Subcutaneous adipose tissue (tissue), 4 donors: ENCODE data around the gene VGF. TPM values are rescaled to one million over a fixed set of nuclear protein-coding genes. Genes with fewer than 3 reads are reported as not detected.

Source experiments
- total RNA-seq, 4 donors: library from RNA; depleted of rRNA; stranded (reverse); fragments of >200 nt; gene quantifications; one replicate each; pipeline ENCODE4 v1.1.0, GENCODE V29; 2016
- TF ChIP-seq, protein P1 (sequence below): fragments of 450-650 bp; IDR thresholded peaks from one replicate; pipeline ENCODE4 v1.5.1; 2016; ENCODE audit warnings: low read depth, mild to moderate bottlenecking, control low read depth, antibody characterized with exemption, moderate library complexity

VGF gene
- total RNA-seq, 4 donors from 2014 or later: not detected

DNA sequence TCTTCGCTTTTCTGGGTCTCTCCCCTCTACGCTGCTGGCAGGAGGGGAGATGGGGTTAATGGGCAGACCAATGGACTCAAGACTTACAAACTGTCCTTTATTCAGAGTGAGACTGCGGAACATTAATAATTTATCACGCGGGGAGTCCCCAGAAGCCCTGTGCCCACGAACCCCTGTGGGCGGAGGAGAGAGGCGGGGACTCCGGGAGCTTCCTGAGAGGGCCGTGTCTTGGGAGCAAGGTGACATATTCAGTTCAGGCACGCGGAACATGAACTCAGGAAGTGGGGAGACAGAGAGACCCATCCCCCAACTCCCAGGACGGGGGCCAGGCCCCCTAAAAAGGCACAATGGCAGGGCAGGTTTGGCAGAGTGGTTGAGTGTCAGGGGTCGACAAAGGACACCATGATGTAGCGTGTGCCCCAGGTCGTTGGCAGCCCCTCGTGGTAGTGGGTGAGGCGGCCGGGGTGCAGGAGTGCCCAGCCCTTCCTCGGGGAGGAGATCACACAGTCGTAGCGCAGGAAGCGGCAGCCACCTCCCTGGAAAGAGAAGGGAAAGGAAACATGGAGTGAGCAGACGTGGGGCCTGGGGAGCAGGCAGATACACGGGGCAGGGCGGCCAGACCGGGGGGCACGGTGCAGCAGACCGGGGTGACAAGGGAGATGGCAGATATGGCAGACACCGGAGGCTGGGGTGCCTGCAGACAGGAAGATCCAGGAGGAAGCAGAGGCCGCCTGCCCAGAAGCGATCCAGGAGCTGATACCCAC lies 40.7 kb upstream of the VGF start:
- TF ChIP-seq, protein P1, sequence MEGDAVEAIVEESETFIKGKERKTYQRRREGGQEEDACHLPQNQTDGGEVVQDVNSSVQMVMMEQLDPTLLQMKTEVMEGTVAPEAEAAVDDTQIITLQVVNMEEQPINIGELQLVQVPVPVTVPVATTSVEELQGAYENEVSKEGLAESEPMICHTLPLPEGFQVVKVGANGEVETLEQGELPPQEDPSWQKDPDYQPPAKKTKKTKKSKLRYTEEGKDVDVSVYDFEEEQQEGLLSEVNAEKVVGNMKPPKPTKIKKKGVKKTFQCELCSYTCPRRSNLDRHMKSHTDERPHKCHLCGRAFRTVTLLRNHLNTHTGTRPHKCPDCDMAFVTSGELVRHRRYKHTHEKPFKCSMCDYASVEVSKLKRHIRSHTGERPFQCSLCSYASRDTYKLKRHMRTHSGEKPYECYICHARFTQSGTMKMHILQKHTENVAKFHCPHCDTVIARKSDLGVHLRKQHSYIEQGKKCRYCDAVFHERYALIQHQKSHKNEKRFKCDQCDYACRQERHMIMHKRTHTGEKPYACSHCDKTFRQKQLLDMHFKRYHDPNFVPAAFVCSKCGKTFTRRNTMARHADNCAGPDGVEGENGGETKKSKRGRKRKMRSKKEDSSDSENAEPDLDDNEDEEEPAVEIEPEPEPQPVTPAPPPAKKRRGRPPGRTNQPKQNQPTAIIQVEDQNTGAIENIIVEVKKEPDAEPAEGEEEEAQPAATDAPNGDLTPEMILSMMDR: no peak

DNA sequence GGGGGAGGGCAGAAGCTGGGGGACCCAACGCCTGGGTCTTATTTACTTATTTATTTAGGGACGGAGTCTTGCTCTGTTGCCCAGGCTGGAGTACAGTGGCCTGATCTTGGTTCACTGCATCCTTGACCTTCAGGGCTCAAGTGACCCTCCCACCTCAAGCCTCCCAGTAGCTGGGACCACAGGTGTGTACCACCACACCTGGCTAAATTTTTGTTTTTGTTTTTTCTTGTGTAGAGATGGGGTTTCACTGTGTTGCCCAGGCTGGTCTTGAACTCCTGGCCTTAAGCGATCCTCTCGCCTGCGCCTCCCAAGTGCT lies 37.2 kb upstream of the VGF start:
- TF ChIP-seq, protein P1: no peak

DNA sequence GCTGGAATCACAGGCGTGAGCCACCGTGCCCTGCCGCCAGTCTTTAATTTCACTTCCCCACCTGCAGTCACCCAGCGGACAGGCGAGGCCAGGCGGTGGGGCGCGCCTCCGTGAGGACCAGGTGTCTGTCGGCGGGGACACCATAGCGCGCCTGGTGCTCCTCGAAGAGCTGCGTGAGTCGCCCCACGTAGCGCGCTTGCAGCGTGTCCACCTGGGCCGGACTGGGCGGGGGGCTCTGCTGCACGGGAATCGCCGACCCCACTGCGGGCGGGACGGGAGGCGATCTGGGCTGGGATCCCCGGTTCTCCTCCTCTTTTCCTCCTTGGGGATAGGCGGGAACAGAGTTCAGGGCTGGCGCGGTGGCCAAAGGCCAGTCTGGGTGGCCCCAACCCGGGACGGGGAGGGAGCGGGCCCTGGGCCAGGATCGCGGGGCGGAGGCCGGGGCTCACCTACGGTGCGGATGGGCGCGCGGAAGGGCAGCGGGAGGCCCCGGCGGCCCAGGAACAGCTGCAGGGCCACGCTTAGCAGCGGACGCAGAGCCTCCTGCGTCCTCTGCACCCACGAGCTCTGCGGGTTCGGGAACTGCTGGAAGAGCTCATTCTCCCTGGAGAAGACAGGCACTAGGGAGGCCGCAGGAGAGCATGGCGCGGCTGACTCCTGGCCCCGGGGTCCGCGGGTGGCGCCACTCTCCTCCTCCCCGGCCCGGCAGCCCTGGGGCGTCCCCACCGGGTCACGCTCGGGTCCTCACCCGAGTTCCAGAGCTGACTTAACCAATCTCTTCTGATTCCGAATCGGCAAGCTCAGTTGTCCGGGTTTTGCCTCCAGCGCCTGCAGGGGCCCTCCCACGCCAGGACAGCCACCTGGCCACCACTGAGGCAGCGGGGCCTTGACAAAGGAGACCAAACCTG lies 36.6 kb upstream of the VGF start:
- TF ChIP-seq, protein P1: no peak

DNA sequence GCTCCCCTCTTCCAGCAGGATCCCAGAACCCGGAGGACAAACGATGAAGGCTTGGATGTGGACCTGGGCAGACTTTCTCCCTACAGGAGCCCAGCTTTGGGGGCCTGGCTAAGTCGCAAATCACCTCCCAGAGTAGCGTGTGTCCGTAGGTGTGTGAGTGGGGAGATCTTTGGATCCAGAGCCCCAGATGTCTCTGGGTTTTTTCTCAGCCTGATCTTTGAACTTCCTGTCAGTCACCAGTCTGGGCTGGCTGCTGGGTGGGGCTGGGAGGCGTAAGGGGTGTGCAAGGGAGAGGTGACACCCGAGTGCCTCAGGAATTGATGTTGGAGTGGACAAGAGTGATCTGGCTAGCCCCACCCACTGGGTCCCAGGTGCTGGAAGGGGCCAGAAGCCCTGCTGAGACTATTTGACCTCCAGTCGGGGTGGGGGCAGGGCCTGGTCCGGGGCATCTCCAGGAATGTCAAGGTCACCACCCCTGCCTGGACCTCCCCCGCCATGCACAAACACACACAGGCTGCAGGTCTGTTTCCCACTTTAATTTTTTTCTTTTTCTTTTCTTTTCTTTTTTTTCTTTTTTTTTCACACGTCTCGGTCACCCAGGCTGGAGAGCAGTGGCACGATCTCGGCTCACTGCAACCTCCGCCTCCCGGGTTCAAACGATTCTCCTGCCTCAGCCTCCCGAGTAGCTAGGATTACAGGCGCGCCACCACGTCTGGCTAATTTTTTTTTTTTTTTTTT lies 35.7 kb upstream of the VGF start, which contains the start of gene MOGAT3:
TSS of gene MOGAT3 (minus strand) at position 175 of the 738 bp plus-strand sequence. CDS start 182 bp downstream, outside the sequence.
- TF ChIP-seq, protein P1: no peak

DNA sequence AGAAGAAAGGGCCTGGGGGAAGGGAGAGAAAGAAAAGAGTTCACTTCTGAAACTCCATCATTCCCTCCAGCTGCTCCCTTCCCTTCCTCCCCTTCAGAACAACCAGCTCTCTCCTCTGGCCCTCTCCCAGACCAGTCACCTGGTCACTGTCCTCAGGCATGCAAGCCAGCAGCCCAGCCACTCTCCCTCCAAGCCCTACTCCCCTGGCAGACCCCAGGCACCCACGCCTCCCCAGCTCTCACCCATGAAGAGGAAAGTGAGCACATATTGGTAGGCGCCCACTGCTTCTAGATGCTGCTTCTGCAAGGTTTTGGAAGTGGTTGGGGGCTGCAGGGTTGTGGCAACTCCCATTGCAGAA lies 35.1 kb upstream of the VGF start:
- TF ChIP-seq, protein P1: no peak

DNA sequence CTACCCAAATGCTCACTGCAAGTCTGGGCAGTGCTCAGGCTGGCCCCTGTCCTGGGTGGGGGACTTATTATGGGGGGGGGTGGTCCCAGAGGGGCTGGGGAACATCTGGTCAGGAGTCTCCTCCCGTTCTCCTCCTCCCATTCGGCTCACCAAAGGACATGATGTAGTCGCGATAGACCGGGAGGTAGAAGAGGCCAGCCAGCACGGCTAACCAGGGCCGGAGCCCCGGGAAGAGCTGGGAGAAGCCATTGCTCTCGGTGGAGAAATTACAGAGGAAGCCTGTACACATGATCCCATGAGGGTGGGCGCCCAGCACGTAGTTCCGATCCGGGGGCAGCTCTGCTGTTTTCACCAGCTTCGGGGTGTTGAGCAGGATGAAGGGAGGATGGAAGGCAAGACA lies 33.1 kb upstream of the VGF start:
- TF ChIP-seq, protein P1: no peak

DNA sequence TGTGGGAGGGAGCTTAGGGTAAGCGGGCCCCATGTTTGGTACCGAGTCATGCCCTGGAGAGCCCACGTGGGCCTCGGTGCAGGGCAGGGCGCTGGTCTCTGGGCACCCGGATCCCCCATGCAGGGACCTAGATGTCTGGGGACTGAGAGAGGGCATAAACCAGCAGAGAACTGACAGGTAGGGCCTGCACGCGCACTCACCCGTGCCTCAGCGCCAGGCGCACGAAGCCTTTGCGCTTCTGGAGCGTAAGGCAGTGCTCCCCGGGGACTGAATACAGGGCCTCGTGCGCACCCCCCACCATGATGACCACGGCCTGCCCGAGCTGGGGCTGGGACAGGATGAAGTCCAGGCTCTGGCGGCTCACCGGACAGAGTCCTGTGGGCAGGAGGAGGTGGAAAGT lies 32.6 kb upstream of the VGF start:
- TF ChIP-seq, protein P1: no peak
